HEK293 (cell line): Measurements from ENCODE around the gene KLF11.

Source experiments
- CTCF ChIP-seq: fragments of 450-650 bp; formaldehyde crosslinking; IDR thresholded peaks from 2 replicates; pipeline ENCODE4 v1.5.1; 2016; ENCODE audit warnings: missing biosample characterization, missing genetic modification characterization
- EGR2 ChIP-seq: fragments of 450-650 bp; formaldehyde crosslinking; IDR thresholded peaks from 2 replicates; pipeline ENCODE4 v1.5.1; 2016; ENCODE audit warnings: low read depth, missing biosample characterization, missing genetic modification characterization
- REST ChIP-seq: fragments of 450-650 bp; formaldehyde crosslinking; IDR thresholded peaks from 2 replicates; pipeline ENCODE4 v1.5.1; 2016; ENCODE audit warnings: missing biosample characterization, missing genetic modification characterization
- SALL2 ChIP-seq: fragments of 450-650 bp; formaldehyde crosslinking; IDR thresholded peaks from 2 replicates; pipeline ENCODE4 v1.5.0; 2017; ENCODE audit warnings: missing biosample characterization, mild to moderate bottlenecking, missing genetic modification characterization, borderline replicate concordance
- ZBTB11 ChIP-seq: fragments of 450-650 bp; formaldehyde crosslinking; conservative IDR thresholded peaks from 2 replicates; pipeline ENCODE4 v1.5.1; 2016; ENCODE audit warnings: low read depth, missing biosample characterization, missing genetic modification characterization
- ZIC2 ChIP-seq: fragments of 450-650 bp; formaldehyde crosslinking; IDR thresholded peaks from 2 replicates; pipeline ENCODE4 v1.5.1; 2016; ENCODE audit warnings: missing biosample characterization, missing genetic modification characterization
- ZNF174 ChIP-seq: fragments of 450-650 bp; formaldehyde crosslinking; IDR thresholded peaks from 2 replicates; pipeline ENCODE4 v1.5.0; 2017; ENCODE audit warnings: missing biosample characterization, mild to moderate bottlenecking, missing genetic modification characterization
- ZNF302 ChIP-seq: fragments of 450-650 bp; formaldehyde crosslinking; IDR thresholded peaks from 2 replicates; pipeline ENCODE4 v1.5.1; 2016; ENCODE audit warnings: missing biosample characterization, missing genetic modification characterization, low read depth
- ZNF362 ChIP-seq: fragments of 450-650 bp; formaldehyde crosslinking; IDR thresholded peaks from 2 replicates; pipeline ENCODE4 v1.5.1; 2016; ENCODE audit warnings: missing biosample characterization, missing genetic modification characterization

GRCh38 chr2:10067330-10067729 is 24.0 kb downstream of the KLF11 start:
- TF ChIP-seq CTCF (no peak), ZNF362 (tag by site-specific recombination) (no peak), ZBTB11 (tag by site-specific recombination) (no peak), SALL2 (tag by site-specific recombination) (no peak), ZIC2 (no peak), REST (tag by site-specific recombination) (no peak), ZNF302 (tag by site-specific recombination) (no peak), EGR2 (tag by site-specific recombination) (no peak), ZNF174 (tag by site-specific recombination) (no peak)
